ENCODE results near the gene SNAI1.
"Not testable (repeated sequence)": the region's sequence is repeated elsewhere in the genome, so short reads cannot be mapped to it uniquely, and the experiment has no call there.

The SNAI1 gene

DNA sequence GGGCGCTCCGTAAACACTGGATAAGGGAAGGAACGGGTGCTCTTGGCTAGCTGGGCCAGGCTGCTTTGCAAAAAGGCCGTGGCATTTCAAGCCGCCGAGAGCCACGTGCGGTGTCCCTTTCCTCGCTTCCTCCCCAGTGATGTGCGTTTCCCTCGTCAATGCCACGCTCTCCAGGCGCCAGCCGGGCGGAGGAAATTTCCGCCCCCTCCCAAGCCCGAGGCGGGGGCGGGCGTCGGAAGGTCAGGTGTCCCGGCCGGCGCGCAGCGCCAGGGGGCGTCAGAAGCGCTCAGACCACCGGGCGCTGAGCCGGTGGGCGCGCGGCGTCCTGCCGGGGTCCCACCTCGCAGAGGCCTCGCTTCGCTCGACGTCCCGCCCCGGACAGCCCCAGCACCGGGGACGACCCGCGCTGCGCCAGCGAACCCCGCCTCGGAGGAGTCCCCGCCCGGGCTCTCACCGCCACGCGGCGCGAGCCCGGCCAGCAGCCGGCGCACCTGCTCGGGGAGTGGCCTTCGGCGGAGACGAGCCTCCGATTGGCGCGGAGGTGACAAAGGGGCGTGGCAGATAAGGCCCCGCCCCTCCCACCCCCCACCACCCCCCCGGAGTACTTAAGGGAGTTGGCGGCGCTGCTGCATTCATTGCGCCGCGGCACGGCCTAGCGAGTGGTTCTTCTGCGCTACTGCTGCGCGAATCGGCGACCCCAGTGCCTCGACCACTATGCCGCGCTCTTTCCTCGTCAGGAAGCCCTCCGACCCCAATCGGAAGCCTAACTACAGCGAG, at the start of gene SNAI1:
SNAI1 (plus strand) TSS at position 635 of the 777 bp plus-strand sequence; CDS start at position 715, 80 bp downstream.
- peak; percentile 52 for DNase-seq

DNA sequence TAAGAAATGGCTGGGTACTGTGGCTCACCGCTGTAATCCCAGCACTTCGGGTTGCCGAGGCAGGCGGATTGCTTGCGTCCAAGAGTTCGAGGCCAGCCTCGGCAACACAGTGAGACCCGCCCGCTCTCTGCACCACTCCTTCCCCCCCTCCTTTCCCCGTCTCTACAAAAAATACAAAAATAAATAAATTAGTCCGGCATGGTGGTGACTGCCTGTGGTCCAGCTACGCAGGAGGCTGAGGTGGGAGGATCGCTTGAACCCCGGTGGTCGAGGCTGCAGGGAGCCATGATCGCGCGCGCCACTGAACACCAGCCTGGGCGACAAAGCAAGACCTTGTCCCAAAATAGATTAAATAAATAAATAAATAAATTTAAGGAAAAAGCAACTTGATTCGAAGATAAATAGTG, 47.0 kb upstream of the SNAI1 start:
- DNase-seq, result no peak

DNA sequence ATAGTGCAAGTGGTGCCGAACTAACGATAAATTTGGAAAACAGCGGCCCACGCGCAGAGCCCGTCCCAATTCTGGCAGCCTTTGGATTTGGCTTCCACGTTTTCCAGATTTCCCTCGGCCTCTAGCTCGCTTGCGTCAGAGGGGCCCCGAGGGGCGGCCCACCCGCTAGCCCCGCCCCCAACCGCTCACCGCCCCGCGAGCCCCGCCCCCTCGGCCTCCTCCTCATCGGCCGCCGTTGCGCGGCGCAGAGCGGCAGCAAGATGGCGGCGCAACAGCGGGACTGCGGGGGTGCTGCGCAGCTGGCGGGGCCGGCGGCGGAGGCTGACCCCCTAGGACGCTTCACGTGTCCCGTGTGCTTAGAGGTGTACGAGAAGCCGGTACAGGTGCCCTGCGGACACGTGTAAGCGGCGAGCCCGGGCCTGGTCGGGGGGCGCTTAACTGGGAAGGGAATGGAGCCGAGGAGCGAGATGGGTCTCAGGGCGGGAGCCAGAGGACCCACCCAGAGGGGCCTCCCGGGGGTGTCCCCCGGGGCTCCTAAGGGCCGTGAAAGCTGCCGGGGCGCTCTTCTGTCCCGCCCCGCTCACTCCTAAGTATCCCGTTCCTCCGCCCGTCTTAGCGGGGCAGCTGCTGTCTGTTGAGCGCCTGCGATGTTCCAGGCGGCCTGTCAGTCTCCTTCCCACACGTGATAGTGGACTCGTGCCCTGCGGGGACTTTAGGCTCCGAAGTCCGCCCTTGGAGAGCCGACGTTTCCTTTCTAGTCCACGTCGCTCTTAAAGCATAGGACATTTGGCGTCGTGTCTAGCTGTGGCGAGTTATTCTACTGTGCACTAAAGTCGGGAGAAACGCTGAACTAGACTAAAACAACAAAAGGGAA, 46.4 kb upstream of the SNAI1 start, which contains the start of gene RNF114:
RNF114 (plus strand) TSS at position 245 of the 874 bp plus-strand sequence; CDS start at position 261, 16 bp downstream.
- DNase-seq, result peak; percentile 70

DNA sequence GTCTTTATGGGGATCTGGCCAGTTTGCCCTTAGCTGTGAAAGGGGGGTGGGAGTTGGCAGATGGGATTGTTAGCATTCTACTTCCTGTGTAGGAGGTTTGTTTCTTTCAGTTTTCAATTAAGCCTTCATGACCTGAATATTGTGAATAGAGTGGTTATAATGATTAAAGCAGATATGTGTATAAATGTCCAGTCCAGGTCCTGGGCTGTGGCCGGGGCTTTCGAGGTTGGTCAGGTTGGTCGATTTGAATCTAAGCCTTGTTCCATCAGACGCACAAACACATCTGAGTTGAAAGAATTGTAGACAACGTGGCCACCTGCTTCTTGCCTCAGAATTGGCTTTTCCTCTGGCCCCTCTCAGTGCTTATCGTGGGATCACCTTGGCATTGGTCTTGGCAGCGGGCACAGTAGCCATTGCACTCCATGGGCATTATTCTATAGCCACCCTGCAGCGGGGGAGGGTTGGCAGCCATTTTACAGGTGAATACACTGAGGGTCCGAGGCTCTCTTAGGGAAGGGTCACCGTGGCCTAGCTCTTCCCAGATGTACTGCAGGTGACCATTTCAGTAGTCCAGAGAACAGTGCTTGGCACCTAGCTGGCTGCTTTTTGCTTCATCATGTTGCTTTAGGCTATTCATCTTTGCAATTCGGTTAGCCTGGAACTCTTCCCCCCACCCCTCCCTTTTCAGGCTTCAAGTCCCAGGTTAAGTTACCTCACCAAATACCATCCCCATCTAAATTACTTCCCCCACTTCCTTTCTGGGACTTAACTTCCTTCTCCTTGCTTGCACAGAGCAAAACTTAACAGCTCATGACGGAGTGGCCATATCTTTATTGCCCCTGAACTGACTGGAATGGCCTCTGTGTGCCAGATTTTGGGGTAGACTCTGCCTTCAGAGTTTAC, 45.5 kb upstream of the SNAI1 start:
- DNase-seq, result no peak

DNA sequence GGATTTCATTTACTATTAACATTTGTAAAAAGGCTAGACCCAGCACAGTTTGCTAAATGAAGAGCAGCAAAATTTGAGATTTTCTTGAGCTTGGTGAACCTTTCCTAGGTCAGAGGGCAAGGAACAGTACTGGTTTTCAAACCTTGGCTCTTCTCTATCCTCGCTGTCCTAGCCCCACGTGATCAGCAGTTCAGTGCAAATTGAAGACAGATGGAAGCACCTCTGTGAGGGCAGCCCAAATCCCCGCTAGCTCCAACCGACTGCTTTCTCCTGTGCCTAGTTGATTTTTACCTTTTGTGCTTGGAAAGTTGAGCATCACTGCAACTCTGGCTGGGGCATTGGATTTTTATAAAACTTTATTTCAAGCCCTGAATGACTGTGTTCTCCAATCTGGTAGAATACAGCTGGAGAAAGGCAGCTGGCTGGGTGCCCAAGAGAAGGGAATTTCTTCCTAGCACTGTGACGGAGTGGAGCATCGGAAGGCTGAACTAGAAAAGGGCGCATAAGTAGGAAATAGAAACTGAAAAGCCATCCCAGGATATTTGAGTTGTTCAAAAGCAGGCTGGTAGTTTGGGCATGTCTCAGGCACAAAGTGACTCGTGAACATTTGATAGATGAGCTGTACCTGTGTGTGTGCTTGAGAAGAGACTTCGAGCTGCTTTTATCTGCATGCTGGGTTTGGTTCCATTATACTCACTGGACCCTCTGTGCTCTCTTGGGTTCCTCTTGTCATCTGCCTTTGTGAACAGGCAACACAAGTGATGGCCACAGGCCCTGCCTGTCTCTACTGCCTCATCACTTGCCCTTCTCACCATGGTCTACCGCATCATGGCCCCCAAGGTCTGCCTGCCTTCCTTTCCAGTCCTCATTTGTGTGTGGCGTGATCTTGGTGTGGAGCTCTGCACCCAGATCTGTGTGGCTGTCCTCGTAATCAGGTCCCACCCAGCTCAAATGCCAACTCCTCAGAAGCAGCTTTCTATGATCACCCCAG, 44.3 kb upstream of the SNAI1 start:
- DNase-seq, result no peak

DNA sequence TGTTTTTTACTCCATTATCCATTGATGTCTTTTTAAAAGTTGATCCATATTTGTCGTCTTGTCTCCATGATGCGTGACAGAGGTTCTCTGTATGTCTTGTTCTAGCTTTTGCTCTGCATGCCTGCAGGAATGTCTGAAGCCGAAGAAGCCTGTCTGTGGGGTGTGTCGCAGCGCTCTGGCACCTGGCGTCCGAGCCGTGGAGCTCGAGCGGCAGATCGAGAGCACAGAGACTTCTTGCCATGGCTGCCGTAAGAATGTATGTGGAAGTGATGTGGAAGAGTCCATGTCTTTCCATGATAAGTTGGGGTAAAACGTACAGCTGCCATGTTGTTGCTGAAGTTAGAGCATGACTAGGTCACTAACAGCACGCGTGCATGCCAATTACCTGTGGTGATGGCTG, 41.3 kb upstream of the SNAI1 start:
- DNase-seq, result no peak

DNA sequence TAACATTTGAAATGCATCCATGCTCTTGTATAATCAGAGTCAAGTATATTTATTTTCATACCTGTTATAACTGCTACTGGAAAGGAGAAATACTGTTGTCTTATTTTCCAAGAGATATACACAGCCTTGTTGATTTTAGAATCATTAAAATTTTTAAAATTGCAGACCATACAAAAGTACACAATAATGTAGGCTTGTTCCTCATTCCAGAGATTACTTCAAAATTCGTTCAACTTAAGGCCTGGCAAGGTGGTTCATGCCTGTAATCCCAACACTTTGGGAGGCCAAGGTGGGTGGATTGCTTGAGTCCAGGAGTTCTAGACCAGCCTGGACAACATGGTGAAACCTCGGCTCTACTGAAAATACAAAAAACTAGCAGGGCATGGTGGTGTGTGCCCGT, 40.5 kb upstream of the SNAI1 start:
- DNase-seq, result no peak

DNA sequence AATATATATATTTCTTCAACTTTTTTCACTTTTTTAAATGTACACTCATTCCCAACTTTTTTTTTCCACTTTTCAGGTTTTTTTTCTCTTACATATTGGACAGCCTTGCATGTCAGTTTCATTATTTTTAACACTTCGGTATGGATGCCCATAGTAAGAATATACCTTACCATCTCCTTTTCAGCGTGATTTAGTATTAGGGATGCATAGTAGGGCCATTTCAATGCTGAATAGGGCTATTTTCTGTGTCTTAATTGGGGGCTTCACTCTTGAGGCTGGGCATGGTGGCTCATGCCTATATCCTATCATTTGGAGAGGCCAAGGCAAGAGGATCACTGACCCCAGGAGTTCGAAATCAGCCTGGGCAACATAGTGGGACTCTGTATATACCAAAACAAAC, 39.8 kb upstream of the SNAI1 start:
- no peak for DNase-seq

DNA sequence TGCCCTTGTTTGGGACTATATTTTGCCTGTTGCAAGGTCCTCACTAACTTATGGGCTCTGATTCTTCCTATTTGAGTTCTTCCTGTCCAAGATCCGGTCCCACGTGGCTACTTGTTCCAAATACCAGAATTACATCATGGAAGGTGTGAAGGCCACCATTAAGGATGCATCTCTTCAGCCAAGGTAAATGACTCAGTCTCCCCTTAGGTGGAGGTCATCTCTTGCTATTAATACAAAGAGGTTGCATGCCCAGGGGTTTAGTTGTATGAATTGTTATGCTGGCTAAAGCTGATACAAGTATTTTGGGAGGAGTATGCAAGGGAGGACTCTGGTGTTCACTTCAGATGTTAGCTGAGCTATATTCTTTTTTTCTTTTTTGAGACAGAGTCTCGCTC, 37.5 kb upstream of the SNAI1 start:
- DNase-seq, result no peak

DNA sequence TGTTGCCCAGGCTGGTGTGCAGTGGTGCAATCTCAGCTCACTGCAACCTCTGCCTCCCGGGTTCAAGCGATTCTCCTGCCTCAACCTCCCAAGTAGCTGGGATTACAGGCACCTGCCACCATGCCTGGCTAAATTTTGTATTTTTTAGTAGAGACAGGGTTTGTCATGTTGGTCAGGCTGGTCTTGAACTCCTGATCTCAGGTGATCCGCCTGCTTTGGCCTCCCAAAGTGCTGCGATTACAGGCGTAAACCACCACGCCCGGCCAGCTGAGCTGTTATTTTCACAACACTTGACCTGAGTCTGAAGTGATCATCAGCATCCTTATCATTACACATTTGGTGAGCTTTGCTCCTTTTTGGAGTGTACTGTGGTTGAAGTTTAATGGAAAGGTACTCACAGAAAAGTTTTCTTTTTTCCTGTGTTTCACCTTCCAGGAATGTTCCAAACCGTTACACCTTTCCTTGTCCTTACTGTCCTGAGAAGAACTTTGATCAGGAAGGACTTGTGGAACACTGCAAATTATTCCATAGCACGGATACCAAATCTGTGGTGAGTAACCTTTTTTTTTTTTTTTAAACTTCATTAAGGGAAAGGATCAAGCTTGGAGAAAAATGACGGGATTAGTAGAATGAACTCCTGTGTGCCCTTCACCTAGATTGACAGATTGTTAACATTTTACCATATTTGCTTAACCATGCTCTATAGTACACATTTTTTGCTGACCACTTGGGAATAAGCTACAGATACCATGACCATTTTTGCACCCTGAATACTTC, 36.9 kb upstream of the SNAI1 start:
- DNase-seq, result no peak

DNA sequence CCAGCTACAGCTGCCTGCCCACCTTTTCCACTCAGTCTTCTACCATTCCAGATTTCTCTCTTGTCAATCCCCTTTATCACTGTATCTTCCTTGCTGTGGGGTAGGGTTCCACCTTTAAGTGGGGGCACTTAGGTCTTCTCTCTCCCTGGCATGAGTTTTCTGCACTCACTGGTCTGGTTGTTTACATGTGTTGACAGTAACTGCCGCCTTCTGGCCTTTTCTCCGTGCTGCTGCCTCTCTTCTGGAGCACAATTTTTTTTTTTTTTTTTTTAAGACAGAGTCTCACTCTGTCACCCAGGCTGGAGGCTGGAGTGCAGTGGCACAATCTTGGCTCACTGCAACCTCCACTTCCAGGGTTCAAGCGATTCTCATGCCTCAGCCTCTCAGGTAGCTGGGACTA, 34.6 kb upstream of the SNAI1 start:
- DNase-seq, result no peak

DNA sequence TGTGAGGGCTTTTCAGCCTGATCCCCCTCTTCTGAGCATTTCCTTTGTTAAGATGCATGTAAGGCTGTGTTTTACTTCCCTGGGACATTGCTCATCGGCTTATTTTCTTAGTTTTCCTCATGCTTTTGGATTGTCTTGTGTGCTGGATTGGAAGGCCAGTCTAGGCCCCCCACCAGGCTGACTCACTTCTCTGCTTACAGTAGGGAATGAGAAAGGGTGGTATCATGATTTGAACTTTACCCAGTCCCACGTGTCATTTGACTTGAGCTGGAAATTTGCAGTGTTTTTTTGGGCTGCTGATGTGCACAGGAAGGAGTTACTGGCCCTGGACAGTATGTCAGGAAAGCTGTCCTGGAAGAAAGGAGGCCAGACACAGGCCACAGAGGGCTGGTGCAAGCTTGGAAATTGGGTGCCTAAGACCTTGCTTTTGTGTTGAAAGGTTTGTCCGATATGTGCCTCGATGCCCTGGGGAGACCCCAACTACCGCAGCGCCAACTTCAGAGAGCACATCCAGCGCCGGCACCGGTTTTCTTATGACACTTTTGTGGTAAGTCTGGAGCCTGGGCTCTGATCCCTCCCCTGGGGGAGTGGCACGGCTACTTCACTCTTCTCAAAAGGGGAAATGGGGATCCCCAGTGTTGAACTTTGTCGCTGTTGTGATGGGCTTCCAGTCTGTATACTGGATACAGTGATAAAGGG, 33.8 kb upstream of the SNAI1 start:
- DNase-seq, result no peak

DNA sequence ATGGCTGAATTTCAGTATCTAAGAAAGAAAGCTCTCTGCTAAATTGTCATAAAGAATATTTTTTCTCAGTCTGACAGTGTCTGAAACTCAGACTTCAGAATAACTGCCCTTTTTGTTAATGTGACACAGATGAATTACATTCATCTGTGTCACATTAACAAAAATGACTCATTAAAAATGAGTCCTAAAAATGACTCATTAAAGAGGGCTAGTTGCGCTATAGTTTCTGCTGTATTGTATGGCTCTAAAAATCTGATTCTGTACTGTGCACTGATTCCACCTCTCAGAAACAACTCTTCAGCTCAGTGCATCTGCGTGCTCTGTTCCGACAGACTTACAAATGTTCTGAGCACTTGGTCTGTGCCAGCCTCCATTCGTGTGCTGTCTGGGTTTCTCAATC, 31.6 kb upstream of the SNAI1 start:
- no peak for DNase-seq

DNA sequence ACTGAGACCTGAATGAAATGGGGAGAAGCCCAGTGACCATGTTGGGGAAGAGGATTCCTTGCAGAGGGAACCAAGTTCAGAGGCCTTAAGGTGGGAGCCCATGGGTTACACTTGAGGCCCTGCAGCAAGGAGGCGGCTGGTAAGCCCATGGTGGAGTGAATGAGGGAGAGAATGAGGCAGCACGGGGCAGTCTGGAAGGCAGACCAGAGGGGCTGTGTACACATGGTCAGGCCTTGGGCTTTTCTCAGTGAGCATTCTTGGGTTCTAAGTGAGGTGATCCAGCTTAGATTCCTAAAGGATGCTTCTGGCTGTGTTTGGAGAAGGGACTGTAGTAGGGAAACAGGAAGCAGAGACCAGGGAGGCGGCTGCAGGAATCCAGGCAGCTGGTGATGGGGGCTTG, 27.6 kb upstream of the SNAI1 start:
- DNase-seq, result no peak

DNA sequence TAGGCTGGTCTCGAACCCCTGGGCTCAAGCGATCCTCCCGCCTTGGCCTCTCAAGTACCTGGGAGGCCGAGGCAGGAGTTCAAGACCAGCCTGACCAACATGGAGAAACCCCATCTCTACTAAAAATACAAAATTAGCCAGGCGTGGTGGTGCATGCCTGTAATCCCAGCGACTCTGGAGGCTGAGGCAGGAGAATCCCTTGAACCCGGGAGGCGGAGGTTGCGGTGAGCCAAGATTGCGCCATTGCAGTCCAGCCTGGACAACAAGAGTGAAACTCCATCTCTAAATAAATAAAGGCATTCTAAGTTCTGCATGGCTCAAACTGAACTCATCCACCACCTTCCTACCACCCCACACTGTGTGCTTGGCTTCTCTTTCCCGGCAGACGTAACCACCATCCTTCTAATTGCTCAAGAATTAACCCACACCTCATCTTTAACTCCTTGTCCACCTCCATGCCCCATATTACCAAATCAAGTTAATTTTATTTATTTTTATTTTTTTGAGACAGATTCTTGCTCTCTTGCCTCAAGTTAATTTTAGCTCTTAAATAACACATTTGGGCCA, 26.9 kb upstream of the SNAI1 start:
- DNase-seq, result not testable (repeated sequence)

DNA sequence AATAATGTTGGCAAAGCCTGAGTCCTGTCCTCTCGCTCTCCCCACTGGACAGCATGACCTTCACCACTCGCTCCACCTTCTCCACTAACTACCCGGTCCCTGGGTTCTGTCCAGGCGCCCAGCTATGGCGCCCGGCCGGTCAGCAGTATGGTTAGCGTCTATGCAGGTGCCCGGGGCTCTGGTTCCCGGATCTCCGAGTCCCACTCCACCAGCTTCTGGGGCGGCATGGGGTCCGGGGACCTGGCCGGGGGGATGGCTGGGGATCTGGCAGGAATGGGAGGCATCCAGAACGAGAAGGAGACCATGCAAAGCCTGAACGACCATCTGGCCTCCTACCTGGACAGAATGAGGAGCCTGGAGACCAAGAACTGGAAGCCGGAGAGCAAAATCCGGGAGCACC, 26.1 kb upstream of the SNAI1 start:
- no peak for DNase-seq

DNA sequence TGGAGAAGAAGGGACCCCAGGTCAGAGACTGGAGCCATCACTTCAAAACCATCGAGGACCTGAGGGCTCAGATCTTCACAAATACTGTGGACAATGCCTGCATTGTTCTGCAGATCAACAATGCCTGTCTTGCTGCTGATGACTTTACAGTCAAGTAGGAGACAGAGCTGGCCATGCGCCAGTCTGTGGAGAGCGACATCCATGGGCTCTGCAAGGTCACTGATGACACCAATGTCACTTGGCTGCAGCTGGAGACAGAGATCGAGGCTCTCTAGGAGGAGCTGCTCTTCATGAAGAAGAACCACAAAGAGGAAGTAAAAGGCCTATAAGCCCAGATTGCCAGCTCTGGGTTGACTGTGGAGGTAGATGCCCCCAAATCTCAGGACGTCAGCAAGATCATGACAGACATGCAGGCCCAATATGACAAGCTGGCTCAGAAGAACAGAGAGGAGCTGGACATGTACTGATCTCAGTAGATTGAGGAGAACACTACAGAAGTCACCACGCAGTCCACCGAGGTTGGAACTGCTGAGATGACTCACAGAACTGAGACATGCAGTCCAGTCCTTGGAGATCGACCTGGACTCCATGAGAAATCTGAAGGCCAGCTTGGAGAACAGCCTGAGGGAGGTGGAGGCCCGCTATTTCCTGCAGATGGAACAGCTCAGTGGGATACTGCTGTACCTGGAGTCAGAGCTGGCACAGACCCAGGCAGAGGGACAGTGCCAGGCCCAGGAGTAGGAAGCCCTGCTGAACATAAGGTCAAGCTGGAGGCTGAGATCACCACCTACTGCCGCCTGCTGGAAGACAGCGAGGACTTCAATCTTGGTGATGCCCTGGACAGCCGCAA, 25.5 kb upstream of the SNAI1 start:
- peak; percentile 17 for DNase-seq

DNA sequence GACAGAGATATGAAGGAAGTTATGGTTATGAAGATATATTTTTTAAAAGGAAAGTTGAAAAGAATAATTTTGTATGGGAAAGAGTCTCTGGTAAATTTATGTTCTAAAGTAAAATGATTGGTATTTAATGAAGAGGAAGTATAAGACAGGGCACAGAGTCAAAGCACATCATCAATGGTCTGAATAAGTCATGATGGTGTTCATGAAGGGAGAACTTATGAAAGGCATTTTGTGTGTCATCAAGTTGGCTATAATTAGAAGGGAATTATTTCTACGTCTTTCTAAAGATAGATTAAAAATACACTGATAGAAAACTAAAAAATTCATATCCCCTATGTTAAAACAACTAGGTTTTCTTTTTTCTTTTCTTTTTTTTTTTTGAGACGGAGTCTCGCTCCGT, 21.4 kb upstream of the SNAI1 start:
- DNase-seq, result no peak
